HepG2 (cell line): ENCODE data around the gene PROX2. TPM values are rescaled to one million over a fixed set of nuclear protein-coding genes. Genes with fewer than 3 reads are reported as not detected.

Experiments used
- AGO2 ChIP-seq: fragments of 200-400 bp; formaldehyde crosslinking; optimal IDR thresholded peaks from 2 replicates; pipeline ENCODE3; 2017; ENCODE audit warnings: mild to moderate bottlenecking, low read depth, low read length, moderate library complexity
- AKAP8 ChIP-seq: sonication (generic); formaldehyde crosslinking; IDR thresholded peaks from 2 replicates; pipeline ENCODE4 v1.5.1; 2020; ENCODE audit warnings: mild to moderate bottlenecking, missing genetic modification reagents
- ARID3A ChIP-seq: IDR thresholded peaks from 2 replicates; pipeline ENCODE4 v1.6.1; 2012; ENCODE audit warnings: low read depth, low read length, improper control_type of control experiment
- EP300 ChIP-seq, 3 experiments: sonication (generic) in 1 of 3; formaldehyde crosslinking in 1 of 3; IDR thresholded peaks; 2 replicates each; pipeline versions ENCODE4 v1.5.1 to v1.6.1; 2011 to 2020; ENCODE audit warnings: low read depth in 2 of 3, low read length in 2 of 3, borderline replicate concordance in 1 of 3, improper control_type of control experiment in 1 of 3, mild to moderate bottlenecking in 1 of 3, missing genetic modification reagents in 1 of 3, moderate library complexity in 1 of 3
- FOSL2 ChIP-seq: sonication (generic); formaldehyde crosslinking; IDR thresholded peaks from 2 replicates; pipeline ENCODE4 v1.4.0; 2020; ENCODE audit warnings: missing genetic modification reagents
- GATAD1 ChIP-seq: IDR thresholded peaks from 2 replicates; pipeline ENCODE4 v1.6.1; 2016; ENCODE audit warnings: missing genetic modification reagents, missing compliant biosample characterization
- GATAD2A ChIP-seq: IDR thresholded peaks from 2 replicates; pipeline ENCODE4 v1.6.1; 2016
- ISL2 ChIP-seq: sonication (generic); formaldehyde crosslinking; IDR thresholded peaks from 2 replicates; pipeline ENCODE4 v1.5.0; 2020; ENCODE audit warnings: missing genetic modification reagents
- KLF16 ChIP-seq, 2 experiments: sonication (generic) in 1 of 2; formaldehyde crosslinking in 1 of 2; IDR thresholded peaks; 2 replicates each; pipeline versions ENCODE4 v1.6.1 to v1.8.0; 2016 to 2023; ENCODE audit warnings: missing genetic modification reagents in 2 of 2, missing compliant biosample characterization in 1 of 2
- MBD4 ChIP-seq: IDR thresholded peaks from 2 replicates; pipeline ENCODE4 v1.6.1; 2012; ENCODE audit warnings: low read length, inconsistent platforms, borderline replicate concordance
- MED1 ChIP-seq: sonication (generic); formaldehyde crosslinking; IDR thresholded peaks from 2 replicates; pipeline ENCODE4 v1.4.0; 2020; ENCODE audit warnings: missing genetic modification reagents
- MXI1 ChIP-seq: IDR thresholded peaks from 3 replicates; pipeline ENCODE4 v1.6.1; 2012; ENCODE audit warnings: low read depth, low read length, inconsistent platforms, borderline replicate concordance
- PPARG ChIP-seq: conservative IDR thresholded peaks from 2 replicates; pipeline ENCODE4 v1.6.1; 2016; ENCODE audit warnings: missing biosample characterization, missing genetic modification reagents
- RBM22 ChIP-seq: fragments of 200-400 bp; formaldehyde crosslinking; optimal IDR thresholded peaks from 2 replicates; pipeline ENCODE3; 2017; ENCODE audit warnings: mild to moderate bottlenecking, low read length, moderate library complexity
- SAP130 ChIP-seq: IDR thresholded peaks from 2 replicates; pipeline ENCODE4 v1.6.1; 2016; ENCODE audit warnings: low read depth
- TSC22D2 ChIP-seq: sonication (generic); formaldehyde crosslinking; IDR thresholded peaks from 2 replicates; pipeline ENCODE4 v1.5.1; 2020; ENCODE audit warnings: missing genetic modification reagents, mild to moderate bottlenecking, borderline replicate concordance
- ZNF276 ChIP-seq: sonication (generic); formaldehyde crosslinking; IDR thresholded peaks from 2 replicates; pipeline ENCODE4 v1.4.0; 2020; ENCODE audit warnings: mild to moderate bottlenecking, low read depth, missing genetic modification reagents
- ZNF30 ChIP-seq: sonication (generic); formaldehyde crosslinking; IDR thresholded peaks from 2 replicates; pipeline ENCODE4 v1.5.0; 2020; ENCODE audit warnings: mild to moderate bottlenecking, missing genetic modification reagents
- ZNF350 ChIP-seq: sonication (generic); formaldehyde crosslinking; IDR thresholded peaks from 2 replicates; pipeline ENCODE4 v1.4.0; 2020; ENCODE audit warnings: mild to moderate bottlenecking, low read depth, missing genetic modification reagents, borderline replicate concordance
- ZNF501 ChIP-seq: sonication (generic); formaldehyde crosslinking; IDR thresholded peaks from 2 replicates; pipeline ENCODE4 v1.5.1; 2020; ENCODE audit warnings: mild to moderate bottlenecking, moderate library complexity, missing genetic modification reagents
- polyA plus RNA-seq, 8 experiments: library from polyadenylated mRNA; depleted of rRNA in 3 of 8; stranded (reverse) in 7 of 8; unstranded in 1 of 8; fragments of >200 nt; fragmentation: Illumina TruSeq in 4 of 8; extraction: Trizol in 4 of 8; gene quantifications; 2 replicates each; pipeline versions ENCODE4 v1.2.1 to v1.2.3, GENCODE V29; 2011 to 2016; ENCODE audit warnings: low read depth in 4 of 8, missing spikeins in 1 of 8, mixed read lengths in 1 of 8; ENCODE audit not compliant: insufficient read depth in 1 of 8
- total RNA-seq, 5 experiments: library from RNA; depleted of rRNA; stranded (reverse); fragments of >200 nt; fragmentation: Illumina TruSeq; extraction: Trizol; gene quantifications; 2 replicates each; pipeline ENCODE4 v1.2.3, GENCODE V29; 2016; ENCODE audit warnings: low read depth in 1 of 5
- TF ChIP-seq, protein P1 (sequence below): IDR thresholded peaks from 2 replicates; pipeline ENCODE4 v1.6.1; 2016
- TF ChIP-seq, protein P2 (sequence below): sonication (generic); formaldehyde crosslinking; IDR thresholded peaks from 2 replicates; pipeline ENCODE4 v1.4.0; 2020; ENCODE audit warnings: missing genetic modification reagents, mild to moderate bottlenecking, borderline replicate concordance
- TF ChIP-seq, protein P3 (sequence below): IDR thresholded peaks from 2 replicates; pipeline ENCODE4 v1.6.1; 2016; ENCODE audit warnings: missing compliant biosample characterization, missing genetic modification reagents, borderline replicate concordance

The PROX2 gene
- total and polyA plus RNA-seq, 2 of the 13 experiments (the other 11 are each of a cell fraction or from before 2014, with no cell fraction given): not detected

- TF ChIP-seq ZNF276 (CRISPR knock-in tag): peak; percentile 34; the same call in 1 of the 2 replicates
- no peak for TF ChIP-seq MBD4
- TF ChIP-seq ISL2 (CRISPR knock-in tag): 0 out of 2 replicates have a peak, but pooled peaks have one; percentile 34
- TF ChIP-seq TSC22D2 (CRISPR knock-in tag): 0 out of 2 replicates have a peak, but pooled peaks have one; percentile 54
- TF ChIP-seq EP300 (IDR thresholded peaks at IDR 0.05; ENCODE audit: low read depth in 2 of 2, low read length in 2 of 2): 0 out of 4 replicates have a peak, but pooled peaks of 1 of the 2 experiments have one; percentile 25
- TF ChIP-seq EP300 (CRISPR knock-in tag; IDR thresholded peaks at IDR 0.05; ENCODE audit: borderline replicate concordance): no peak
- no peak for TF ChIP-seq ARID3A
- TF ChIP-seq ZNF501: 0 out of 2 replicates have a peak, but pooled peaks have one; percentile 45
- TF ChIP-seq ZNF350 (CRISPR knock-in tag): peak; percentile 26; the same call in 1 of the 2 replicates
- TF ChIP-seq PPARG (CRISPR knock-in tag): no peak
- peak; percentile 86; the same call in 2 of the 3 replicates for TF ChIP-seq MXI1
- peak; percentile 53; the same call in 1 of the 2 replicates for TF ChIP-seq AKAP8 (CRISPR knock-in tag)
- TF ChIP-seq ZNF30 (CRISPR knock-in tag): no peak
- TF ChIP-seq GATAD1 (CRISPR knock-in tag): 0 out of 2 replicates have a peak, but pooled peaks have one; percentile 32
- 0 out of 2 replicates have a peak, but pooled peaks have one; percentile 32 for TF ChIP-seq MED1 (CRISPR knock-in tag)
- 0 out of 4 replicates have a peak, but pooled peaks of 1 of the 2 experiments have one; percentile 48 for TF ChIP-seq KLF16 (CRISPR knock-in tag; IDR thresholded peaks at IDR 0.05)
- TF ChIP-seq, protein P1, sequence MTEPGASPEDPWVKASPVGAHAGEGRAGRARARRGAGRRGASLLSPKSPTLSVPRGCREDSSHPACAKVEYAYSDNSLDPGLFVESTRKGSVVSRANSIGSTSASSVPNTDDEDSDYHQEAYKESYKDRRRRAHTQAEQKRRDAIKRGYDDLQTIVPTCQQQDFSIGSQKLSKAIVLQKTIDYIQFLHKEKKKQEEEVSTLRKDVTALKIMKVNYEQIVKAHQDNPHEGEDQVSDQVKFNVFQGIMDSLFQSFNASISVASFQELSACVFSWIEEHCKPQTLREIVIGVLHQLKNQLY: 0 out of 2 replicates have a peak, but pooled peaks have one; percentile 35
- TF ChIP-seq FOSL2 (CRISPR knock-in tag): peak; percentile 26; the same call in 1 of the 2 replicates
- TF ChIP-seq RBM22: peak; percentile 71
- TF ChIP-seq, protein P2, sequence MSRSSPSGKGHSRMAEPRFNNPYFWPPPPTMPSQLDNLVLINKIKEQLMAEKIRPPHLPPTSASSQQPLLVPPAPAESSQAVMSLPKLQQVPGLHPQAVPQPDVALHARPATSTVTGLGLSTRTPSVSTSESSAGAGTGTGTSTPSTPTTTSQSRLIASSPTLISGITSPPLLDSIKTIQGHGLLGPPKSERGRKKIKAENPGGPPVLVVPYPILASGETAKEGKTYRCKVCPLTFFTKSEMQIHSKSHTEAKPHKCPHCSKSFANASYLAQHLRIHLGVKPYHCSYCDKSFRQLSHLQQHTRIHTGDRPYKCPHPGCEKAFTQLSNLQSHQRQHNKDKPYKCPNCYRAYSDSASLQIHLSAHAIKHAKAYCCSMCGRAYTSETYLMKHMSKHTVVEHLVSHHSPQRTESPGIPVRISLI (CRISPR knock-in tag): 0 out of 2 replicates have a peak, but pooled peaks have one; percentile 31
- TF ChIP-seq AGO2: peak; percentile 77
- peak; percentile 64 for TF ChIP-seq GATAD2A (CRISPR knock-in tag)
- TF ChIP-seq SAP130 (CRISPR knock-in tag): peak; percentile 60
- TF ChIP-seq, protein P3, sequence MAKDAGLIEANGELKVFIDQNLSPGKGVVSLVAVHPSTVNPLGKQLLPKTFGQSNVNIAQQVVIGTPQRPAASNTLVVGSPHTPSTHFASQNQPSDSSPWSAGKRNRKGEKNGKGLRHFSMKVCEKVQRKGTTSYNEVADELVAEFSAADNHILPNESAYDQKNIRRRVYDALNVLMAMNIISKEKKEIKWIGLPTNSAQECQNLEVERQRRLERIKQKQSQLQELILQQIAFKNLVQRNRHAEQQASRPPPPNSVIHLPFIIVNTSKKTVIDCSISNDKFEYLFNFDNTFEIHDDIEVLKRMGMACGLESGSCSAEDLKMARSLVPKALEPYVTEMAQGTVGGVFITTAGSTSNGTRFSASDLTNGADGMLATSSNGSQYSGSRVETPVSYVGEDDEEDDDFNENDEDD (CRISPR knock-in tag): 0 out of 2 replicates have a peak, but pooled peaks have one; percentile 26
Measured at GRCh38 chr14:74905595-74906142, 29.7 kb upstream of the PROX2 start (continued).
